NT2/D1 (cell line): ENCODE measurements around the gene C12orf54.

Experiments used
- YY1 ChIP-seq: IDR thresholded peaks from 2 replicates; pipeline ENCODE4 v1.6.1; 2011; ENCODE audit not compliant: insufficient read length, insufficient read depth
- ZNF274 ChIP-seq: IDR thresholded peaks from 2 replicates; pipeline ENCODE4 v1.6.1; 2011; ENCODE audit warnings: mild to moderate bottlenecking, low read depth, low read length

DNA sequence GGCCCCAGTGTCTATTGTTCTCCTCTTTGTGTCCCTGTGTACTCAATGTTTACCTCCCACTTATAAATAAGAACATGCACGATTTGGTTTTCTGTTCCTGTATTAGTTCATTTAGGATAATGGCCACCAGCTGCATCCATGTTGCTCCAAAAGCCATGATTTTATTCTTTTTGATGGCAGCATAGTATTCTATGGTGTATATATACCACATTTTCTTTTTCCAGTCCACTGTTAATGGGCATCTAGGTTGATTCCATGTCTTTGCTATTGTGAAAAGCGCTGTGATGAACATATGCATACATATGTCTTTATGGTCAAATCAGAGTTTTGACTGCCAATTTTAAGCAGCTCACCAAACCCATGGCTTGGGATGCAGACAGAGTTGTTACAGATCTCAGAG is 27.2 kb upstream of the C12orf54 start:
- TF ChIP-seq ZNF274 (no peak), YY1 (no peak)
